SH-SY5Y (cell line): ENCODE results near the gene SETD9.

ENCODE experiments used
- GATA2 ChIP-seq: IDR thresholded peaks from 2 replicates; pipeline ENCODE4 v1.6.1; 2011; ENCODE audit warnings: mild to moderate bottlenecking, low read depth, low read length
- GATA3 ChIP-seq: IDR thresholded peaks from 2 replicates; pipeline ENCODE4 v1.6.1; 2011; ENCODE audit warnings: low read depth, mild to moderate bottlenecking, low read length, moderate library complexity

DNA sequence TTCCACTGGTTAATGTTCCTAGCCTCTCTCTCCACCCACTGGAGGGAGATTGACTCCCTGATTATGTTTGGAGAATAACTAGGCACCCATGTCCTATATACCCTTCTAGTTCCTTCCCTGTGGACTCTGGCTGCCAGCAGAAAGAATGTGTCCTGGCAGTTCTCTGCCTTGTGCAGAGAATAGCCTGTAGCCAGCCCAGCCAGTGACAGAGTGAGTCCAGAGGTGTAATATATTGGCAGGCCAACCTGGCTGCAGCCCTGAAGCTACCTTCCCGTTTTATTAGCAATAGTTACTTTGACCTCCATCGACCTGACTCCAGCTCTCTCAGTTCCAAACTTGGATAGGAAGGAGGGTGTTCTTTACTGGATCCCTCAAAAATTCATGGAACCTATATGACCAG is 8.1 kb downstream of the SETD9 start:
- TF ChIP-seq GATA3: no peak
- TF ChIP-seq GATA2: no peak
